NCI-H345 treated with DMSO at 0.1 percent for 48 hours (cell line): ENCODE results near the gene ILRUN.
"Not testable (repeated sequence)": the region's sequence is repeated elsewhere in the genome, so short reads cannot be mapped to it uniquely, and the experiment has no call there.

Source experiments
- DNase-seq: peaks from one replicate; lab custom pipeline; 2025; ENCODE audit not compliant: unreplicated experiment; lab: John Stamatoyannopoulos, UW

Gene ILRUN

GRCh38 chr6:34665019-34665418 lies 31.5 kb downstream of the ILRUN start:
- DNase-seq: no peak

GRCh38 chr6:34664256-34664971 lies 32.2 kb downstream of the ILRUN start:
- DNase-seq: no peak

DNA sequence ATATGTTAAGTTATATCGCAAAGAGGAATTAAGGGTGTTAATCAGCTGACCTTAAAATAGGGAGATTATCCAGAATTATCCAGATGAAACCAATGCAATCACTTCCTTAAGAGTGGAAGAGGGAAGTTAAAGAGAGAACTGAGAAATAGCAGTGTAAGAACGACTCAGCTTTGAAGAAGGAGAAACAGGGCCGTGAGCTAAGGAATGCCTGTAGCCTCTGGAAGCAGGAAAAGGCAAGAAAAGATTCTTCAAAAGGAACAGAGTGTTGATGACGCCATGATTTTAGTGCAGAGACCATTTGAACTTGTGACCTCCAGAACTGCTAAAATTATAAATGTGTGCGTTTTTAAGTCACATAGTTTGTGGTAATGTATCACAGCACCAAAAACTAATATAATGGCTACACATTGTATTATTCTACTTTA lies 32.7 kb downstream of the ILRUN start:
- DNase-seq: no peak

DNA sequence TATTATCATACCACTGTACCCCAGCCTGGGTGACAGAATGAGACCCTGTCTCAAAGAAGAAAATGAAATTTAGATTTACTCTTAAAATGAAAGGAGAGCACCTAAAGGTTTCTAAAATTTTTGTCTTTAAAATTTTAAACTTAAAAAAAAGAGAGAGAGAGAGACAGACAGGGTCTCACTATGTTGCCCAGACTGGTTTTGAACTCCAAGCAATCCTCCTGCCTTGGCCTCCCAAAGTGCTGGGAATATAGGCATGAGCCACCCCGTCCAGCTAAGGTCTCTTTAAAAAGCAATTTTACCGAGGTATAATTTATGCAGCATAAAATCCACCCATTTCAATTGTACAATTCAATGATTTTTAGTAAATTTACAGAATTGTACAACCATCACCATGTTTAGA lies 33.2 kb downstream of the ILRUN start:
- DNase-seq: no peak

GRCh38 chr6:34661357-34661756 lies 35.2 kb downstream of the ILRUN start:
- DNase-seq: no peak

DNA sequence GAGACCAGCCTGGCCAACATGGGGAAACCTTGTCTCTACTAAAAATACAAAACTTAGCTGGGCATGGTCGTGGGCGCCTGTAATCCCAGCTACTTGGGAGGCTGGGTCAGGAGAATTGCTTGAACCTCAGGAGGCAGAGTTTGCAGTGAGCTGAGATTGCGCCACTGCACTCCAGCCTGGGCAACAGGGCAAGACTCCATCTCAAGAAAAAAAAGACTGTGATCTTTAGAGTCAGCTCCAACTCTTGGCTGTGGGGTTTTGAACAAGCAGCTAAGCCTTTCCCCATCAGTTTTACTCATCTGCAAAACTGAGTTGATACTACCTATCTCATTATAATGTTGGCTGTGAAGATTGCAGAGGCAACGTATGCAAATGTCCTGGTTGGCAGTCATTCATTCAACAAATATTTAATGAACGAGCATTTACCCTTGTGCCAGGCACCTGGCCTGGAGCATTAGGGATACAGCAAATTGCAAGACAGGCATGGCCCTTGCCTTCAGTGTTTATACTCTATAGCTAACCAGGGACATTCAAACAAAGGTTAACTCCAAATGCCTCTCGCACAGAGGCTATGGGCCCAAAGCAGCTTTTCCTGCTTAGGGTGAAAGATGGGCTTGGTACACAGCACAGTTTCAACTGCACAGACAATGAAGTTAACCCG lies 37.8 kb downstream of the ILRUN start:
- DNase-seq: no peak

DNA sequence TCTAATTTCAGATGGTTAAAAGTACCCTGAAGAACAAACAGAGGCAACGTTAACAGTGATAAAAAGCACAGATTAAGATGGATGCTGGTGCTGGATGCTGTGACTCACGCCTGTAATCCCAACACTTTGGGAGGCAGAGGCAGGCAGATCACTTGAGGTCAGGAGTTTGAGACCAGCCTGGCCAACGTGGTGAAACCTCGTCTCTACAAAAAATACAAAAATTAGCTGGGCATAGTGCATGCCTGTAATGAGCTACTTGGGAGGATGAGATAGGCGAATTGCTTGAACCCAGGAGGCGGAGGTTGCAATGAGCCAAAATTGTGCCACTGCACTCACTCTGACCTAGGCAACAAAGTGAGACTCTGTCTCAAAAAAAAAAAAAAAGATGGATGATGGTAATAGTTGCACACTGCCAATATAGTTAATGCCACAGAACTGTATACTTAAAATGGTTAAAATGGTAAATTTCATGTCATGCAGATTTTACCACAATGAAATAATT lies 38.5 kb downstream of the ILRUN start:
- not testable (repeated sequence) for DNase-seq

DNA sequence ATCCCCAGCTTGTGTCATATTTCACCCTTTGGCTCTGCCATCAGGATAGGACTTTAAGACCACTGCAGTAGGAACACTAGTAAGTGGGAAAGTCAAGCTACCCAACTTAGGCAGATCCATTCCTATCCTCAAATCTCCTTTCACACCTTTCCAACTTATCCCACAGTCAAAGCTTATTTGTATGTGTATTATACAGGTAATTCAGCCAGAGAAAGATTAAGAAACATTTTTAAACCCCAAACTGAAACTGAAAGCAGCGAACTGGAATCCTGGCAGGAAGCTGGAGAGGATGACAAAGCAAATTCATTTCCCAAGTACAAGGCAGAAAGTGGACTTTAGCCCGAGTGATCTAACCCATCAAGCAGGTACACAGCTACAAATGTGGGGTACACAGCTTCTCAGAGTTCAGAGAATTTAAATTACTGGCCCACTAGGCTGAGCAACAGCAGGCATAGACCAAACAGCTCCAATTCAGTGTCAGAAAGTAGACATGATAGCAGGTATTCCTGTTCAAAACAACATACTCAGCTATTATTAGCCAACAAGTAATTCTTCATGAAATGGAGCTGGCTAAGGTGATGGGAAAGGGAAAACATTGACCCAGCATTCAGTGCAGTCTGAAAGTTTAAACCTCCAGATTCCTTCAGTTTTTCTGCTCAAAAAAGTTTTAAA lies 39.1 kb downstream of the ILRUN start:
- DNase-seq: peak; percentile 4

DNA sequence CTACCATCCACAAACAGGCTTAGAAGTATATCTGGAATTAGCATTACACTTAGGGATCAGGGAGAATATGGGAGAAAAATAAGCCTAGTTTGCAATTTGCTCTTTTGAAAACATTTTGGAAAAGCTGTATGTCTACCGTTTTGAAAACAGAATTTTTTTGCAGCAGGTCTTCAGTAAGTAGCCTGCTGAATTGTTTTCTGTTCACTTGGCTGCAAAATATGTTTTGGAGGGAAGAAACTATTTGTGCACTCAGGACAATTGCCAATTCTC lies 39.6 kb downstream of the ILRUN start:
- no peak for DNase-seq

DNA sequence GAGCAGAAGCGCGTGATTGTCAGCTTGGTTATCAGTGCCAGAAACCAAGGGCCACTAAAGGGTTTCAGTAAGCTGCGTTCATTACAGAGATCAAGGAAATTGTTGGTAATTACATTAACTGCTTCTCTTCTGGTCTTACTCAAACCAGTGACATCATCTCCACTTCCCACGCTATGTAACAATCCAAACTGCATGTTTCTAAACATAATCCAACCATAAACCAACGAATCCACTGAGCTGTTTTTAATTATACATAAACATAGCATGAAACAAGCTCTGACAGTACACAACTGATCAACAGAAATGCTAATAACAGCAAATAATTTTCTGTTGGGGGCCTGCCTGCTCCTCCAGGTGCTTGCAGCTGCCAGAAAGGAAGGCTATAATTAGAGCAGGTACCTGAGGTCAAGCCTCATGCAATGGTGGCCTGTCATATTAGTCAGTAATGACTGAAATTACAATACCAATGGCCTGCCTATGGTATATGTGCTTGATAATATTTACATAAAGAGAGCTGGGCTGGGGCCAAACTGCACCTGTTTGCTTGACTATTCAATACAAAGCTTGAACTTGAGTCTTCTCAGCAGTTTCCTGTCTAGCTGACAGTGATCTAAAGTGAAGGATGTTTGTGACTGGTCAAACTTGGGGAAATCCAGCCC lies 40.1 kb downstream of the ILRUN start:
- peak; percentile 52 for DNase-seq

DNA sequence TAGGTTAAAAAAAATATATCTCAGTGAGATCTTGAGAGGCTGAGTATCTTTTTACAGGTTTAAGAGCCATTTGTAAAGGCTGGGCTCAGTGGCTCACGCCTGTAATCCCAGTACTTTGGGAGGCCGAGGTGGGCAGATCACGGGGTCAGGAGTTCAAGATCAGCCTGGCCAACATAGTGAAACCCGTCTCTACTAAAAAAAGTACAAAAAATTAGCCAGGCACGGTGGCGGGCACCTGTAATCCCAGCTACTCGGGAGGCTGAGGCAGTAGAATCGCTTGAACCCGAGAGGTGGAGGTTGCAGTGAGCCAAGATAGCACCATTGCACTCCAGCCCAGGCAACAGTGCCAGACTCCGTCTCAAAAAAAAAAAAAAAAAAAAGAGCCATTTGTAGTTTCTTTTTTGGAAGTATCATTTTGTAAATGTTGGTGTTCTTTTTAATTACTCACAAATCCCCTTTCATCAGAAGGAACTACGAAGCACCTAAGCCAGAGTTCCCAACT lies 40.6 kb downstream of the ILRUN start:
- not testable (repeated sequence) for DNase-seq

DNA sequence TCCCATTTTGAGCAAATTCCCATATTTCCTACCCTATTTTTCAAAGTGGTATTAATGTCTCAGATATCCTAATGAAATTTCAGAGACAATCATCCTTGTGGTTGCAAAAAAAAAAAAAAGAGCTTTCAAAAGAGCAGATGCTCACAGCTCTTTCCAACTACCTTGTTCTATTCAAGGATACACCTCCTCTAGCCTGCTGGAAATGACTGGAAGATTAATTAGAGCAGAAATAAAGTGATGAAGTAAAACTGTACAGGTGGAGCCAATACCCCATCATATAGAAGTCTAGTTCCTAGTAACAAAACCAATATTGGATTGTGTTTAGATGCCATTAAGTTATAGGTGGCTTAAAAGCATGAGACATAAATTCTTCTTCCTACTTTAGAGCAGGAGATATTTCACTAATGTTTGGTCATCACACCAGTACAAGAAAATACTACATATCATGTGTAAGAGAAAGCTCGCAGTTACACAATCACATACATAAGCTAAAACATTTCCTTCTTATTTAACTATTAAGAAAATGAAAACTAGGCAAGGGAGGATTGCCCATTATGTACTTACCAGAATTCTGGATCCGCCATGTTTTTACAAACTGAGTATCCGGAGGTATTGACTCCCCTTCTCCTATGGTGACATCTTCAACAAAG lies 42.4 kb downstream of the ILRUN start:
- DNase-seq: no peak

- DNase-seq: no peak
Observed at GRCh38 chr6:34652263-34652662, 44.3 kb downstream of the ILRUN start.

DNA sequence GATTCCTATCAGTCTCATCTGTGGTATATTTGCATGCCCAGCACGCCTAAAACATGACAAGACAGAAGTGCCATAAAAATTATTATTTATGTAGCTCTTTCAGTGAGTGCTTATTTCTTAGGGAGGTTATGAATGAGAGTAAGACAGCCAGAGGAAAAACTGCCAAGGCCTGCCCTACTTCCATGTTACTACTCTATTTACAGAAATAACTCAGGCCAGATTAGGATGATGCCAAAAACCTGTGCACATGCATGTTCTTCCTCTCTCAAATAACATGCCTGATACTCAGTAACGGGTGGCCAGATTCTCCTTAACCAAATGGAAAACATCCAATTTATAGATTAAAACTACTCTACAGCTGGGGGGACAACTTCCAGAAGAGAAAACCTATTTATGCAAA lies 45.7 kb downstream of the ILRUN start:
- DNase-seq: no peak

DNA sequence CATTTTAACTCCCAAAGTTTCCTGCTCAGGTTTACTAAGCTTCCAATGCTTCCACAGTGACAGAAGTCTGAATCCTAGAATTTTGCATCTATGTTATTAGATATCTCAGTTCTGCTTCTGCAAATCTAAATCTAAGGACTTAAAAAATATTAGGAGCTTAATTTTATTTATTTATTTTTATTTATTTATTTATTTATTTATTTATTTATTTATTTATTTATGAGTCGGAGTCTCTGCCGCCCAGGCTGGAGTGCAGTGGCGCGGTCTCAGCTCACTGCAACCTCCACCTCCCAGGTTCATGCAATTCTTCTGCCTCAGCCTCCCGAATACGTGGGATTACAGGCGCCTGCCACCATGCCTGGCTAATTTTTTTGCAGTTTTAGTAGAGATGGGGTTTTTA lies 46.3 kb downstream of the ILRUN start:
- DNase-seq: not testable (repeated sequence)

GRCh38 chr6:34648806-34649205 lies 47.8 kb downstream of the ILRUN start:
- no peak for DNase-seq
